Endothelial cell of umbilical vein (primary cell): ENCODE results near the gene KRR1. TPM values are rescaled to one million over a fixed set of nuclear protein-coding genes. Genes with fewer than 3 reads are reported as not detected.

Source experiments
- BruUV-seq: library from RNA; stranded (reverse); fragments of 400-500 nt; replicated peaks from 2 replicates; lab custom pipeline; 2021; lab: Mats Ljungman, UMichigan
- CTCF ChIA-PET: fragments of 300-600, 350-600 bp; sonication (Branson Sonifier 250); formaldehyde crosslinking; loops from one replicate; lab custom pipeline; 2021; ENCODE audit warnings: antibody characterized with exemption, inconsistent platforms; lab: Charles Lee
- POLR2A ChIA-PET: fragments of 300-600, 350-600 bp; sonication (Branson Sonifier 250); formaldehyde crosslinking; loops from one replicate; lab custom pipeline; 2021; ENCODE audit warnings: antibody characterized with exemption, inconsistent platforms; lab: Charles Lee
- DNase-seq: peaks from one replicate; pipeline ENCODE4 v3.0.0-alpha.2; 2011; ENCODE audit warnings: low read depth, low spot score
- FAIRE-seq: peaks from 2 replicates; lab custom pipeline; 2011; peaks lifted over from hg19 to GRCh38; lab: Jason Lieb, UNC
- H2AFZ ChIP-seq: 2 replicates; pipeline ENCODE4 v1.6.0; 2012; ENCODE audit warnings: low read depth, low read length, control low read depth, inconsistent platforms
- H3K27ac ChIP-seq: 2 replicates; pipeline ENCODE4 v1.5.1; 2011; ENCODE audit warnings: low read depth, mild to moderate bottlenecking, control low read depth, low read length, moderate library complexity; ENCODE audit not compliant: insufficient read depth
- H3K27me3 ChIP-seq, 2 experiments: 2 replicates each; pipeline versions ENCODE4 v1.6.0 to v1.6.1; 2011; ENCODE audit warnings: low read length in 2 of 2, mixed read lengths in 1 of 2; ENCODE audit not compliant: control insufficient read depth in 2 of 2, insufficient read depth in 2 of 2
- H3K36me3 ChIP-seq, 2 experiments: 2 replicates in 1 of 2; 3 replicates in 1 of 2; pipeline ENCODE4 v1.5.1; 2011; ENCODE audit warnings: low read length in 2 of 2, mild to moderate bottlenecking in 1 of 2, moderate library complexity in 1 of 2; ENCODE audit not compliant: control insufficient read depth in 2 of 2, insufficient read depth in 2 of 2; ENCODE audit errors: extremely low read depth in 1 of 2
- H3K4me1 ChIP-seq: 3 replicates; pipeline ENCODE4 v1.5.1; 2011; ENCODE audit warnings: mild to moderate bottlenecking, low read length; ENCODE audit not compliant: control insufficient read depth, insufficient read depth; ENCODE audit errors: extremely low read depth
- H3K4me2 ChIP-seq: 2 replicates; pipeline ENCODE4 v1.6.1; 2011; ENCODE audit warnings: low read length, control low read depth, mixed read lengths; ENCODE audit not compliant: insufficient read depth
- H3K4me3 ChIP-seq, 3 experiments: fragments of 200-600 bp in 1 of 3; sonication (generic), shearing (Covaris generic) in 1 of 3; replicated peaks in 1 of 3; 2 replicates each; pipeline ENCODE4 v1.5.1; 2011 to 2016; ENCODE audit warnings: control low read depth in 3 of 3, low read length in 3 of 3, mild to moderate bottlenecking in 2 of 3, inconsistent platforms in 1 of 3, low read depth in 1 of 3, moderate library complexity in 1 of 3; ENCODE audit not compliant: insufficient read depth in 1 of 3
- H3K79me2 ChIP-seq: 2 replicates; pipeline ENCODE4 v1.6.0; 2012; ENCODE audit warnings: low read length, inconsistent platforms; ENCODE audit not compliant: control insufficient read depth, insufficient read depth
- H3K9ac ChIP-seq: replicated peaks from 2 replicates; pipeline ENCODE3; 2011; ENCODE audit warnings: low read length, control low read depth; ENCODE audit not compliant: insufficient read depth; ENCODE audit errors: extremely low read depth
- H3K9me1 ChIP-seq: replicated peaks from 3 replicates; pipeline ENCODE4 v1.6.0; 2011; ENCODE audit warnings: mild to moderate bottlenecking, low read length; ENCODE audit not compliant: control insufficient read depth, insufficient read depth; ENCODE audit errors: extremely low read depth
- H3K9me3 ChIP-seq: replicated peaks from 2 replicates; pipeline ENCODE4 v1.5.1; 2012; ENCODE audit warnings: low read length, inconsistent platforms; ENCODE audit not compliant: control insufficient read depth, insufficient read depth
- H4K20me1 ChIP-seq: replicated peaks from 2 replicates; pipeline ENCODE3; 2011; ENCODE audit warnings: mild to moderate bottlenecking, low read length; ENCODE audit not compliant: control insufficient read depth, insufficient read depth; ENCODE audit errors: extremely low read depth
- CTCF ChIP-seq, 2 donors: IDR thresholded peaks; 1 replicate in 1 of 2; 2 replicates in 1 of 2; pipeline ENCODE4 v1.5.1; 2011; ENCODE audit warnings: low read length in 2 of 2, mild to moderate bottlenecking in 2 of 2, moderate library complexity in 2 of 2, control low read depth in 1 of 2, inconsistent platforms in 1 of 2, low read depth in 1 of 2; ENCODE audit not compliant: insufficient read depth in 1 of 2; ENCODE audit errors: extremely low read depth in 1 of 2
- EZH2 ChIP-seq: IDR thresholded peaks from 2 replicates; pipeline ENCODE4 v1.6.1; 2012; ENCODE audit warnings: borderline replicate concordance, low read depth, mild to moderate bottlenecking, moderate library complexity, low read length, inconsistent platforms; ENCODE audit not compliant: severe bottlenecking
- FOS ChIP-seq: IDR thresholded peaks from 2 replicates; pipeline ENCODE4 v1.6.1; 2011; ENCODE audit warnings: mild to moderate bottlenecking, low read length, moderate library complexity, borderline replicate concordance; ENCODE audit not compliant: insufficient read depth
- GATA2 ChIP-seq: IDR thresholded peaks from 2 replicates; pipeline ENCODE4 v1.7.0; 2011; ENCODE audit warnings: low read depth, mild to moderate bottlenecking, moderate library complexity, mixed read lengths, low read length; ENCODE audit not compliant: insufficient read length, insufficient read depth
- JUN ChIP-seq: IDR thresholded peaks from 2 replicates; pipeline ENCODE4 v1.6.1; 2011; ENCODE audit warnings: borderline replicate concordance, low read depth; ENCODE audit not compliant: insufficient read length, insufficient read depth
- MAX ChIP-seq: IDR thresholded peaks from 2 replicates; pipeline ENCODE4 v1.6.1; 2011; ENCODE audit not compliant: insufficient read depth, insufficient read length
- MYC ChIP-seq: IDR thresholded peaks from one replicate; pipeline ENCODE4 v1.6.1; 2011; ENCODE audit warnings: mild to moderate bottlenecking, low read depth, low read length
- POLR2A ChIP-seq: IDR thresholded peaks from 2 replicates; pipeline ENCODE4 v1.6.1; 2012; ENCODE audit warnings: low read depth, mild to moderate bottlenecking, control low read depth, low read length
- POLR2AphosphoS5 ChIP-seq: IDR thresholded peaks from 2 replicates; pipeline ENCODE4 v1.6.1; 2012; ENCODE audit warnings: low read depth, mild to moderate bottlenecking, control low read depth, low read length, moderate library complexity; ENCODE audit not compliant: insufficient read depth
- dilution Hi-C: fragments of 300-500 bp; cut with MboI; formaldehyde crosslinking; loops from one replicate; pipeline ENCODE4 v1.15.0; 2019; ENCODE audit warnings: low sequenced_read_pairs; ENCODE audit not compliant: extremely low pct_ligation_motif_present
- intact Hi-C: fragments of 100-400 bp; cut with micrococcal nuclease; formaldehyde crosslinking; loops from one replicate; pipeline ENCODE4 v1.10.0; 2022
- polyA plus RNA-seq, 4 experiments: library from polyadenylated mRNA; depleted of rRNA in 3 of 4; stranded (reverse) in 3 of 4; unstranded in 1 of 4; fragments of >200 nt; gene quantifications; 2 replicates each; pipeline versions ENCODE4 v1.2.1 to v1.2.3, GENCODE V29; 2011 to 2012; ENCODE audit warnings: missing spikeins in 1 of 4
- total RNA-seq: library from RNA; stranded (reverse); gene quantifications from 2 replicates; pipeline ENCODE4 v1.2.3, GENCODE V29; 2021

Gene KRR1
- total and polyA plus RNA-seq, 2 donors (not counting 3 experiments of a cell fraction or from before 2014, with no cell fraction given): 5.9 to 49.3 TPM

GRCh38 chr12:75533239-75533638 lies 21.8 kb upstream of the KRR1 start:
- Histone ChIP-seq H4K20me1 (no peaks in the 10 kb centered on the region), H3K4me3 (no peak overlapping the region), H3K9ac (no peak overlapping the region), H3K27me3 (no peaks in the 10 kb centered on the region), H3K27ac (no peak overlapping the region), H3K9me3 (no peaks in the 10 kb centered on the region), H3K4me2 (no peak overlapping the region), H3K4me1 (no peaks in the 10 kb centered on the region), H3K79me2 (no peaks in the 10 kb centered on the region), H3K36me3 (no peaks in the 10 kb centered on the region), H3K9me1 (no peaks in the 10 kb centered on the region), H2AFZ (no peak overlapping the region)
- no TSS peak for BruUV-seq
- dilution Hi-C loops (no loop called here), intact Hi-C loops (no loop called here)
- no peak for DNase-seq
- ChIA-PET POLR2A (no interaction called here), CTCF (interaction anchor here (1.2 to 1.3 kb wide), 2 partner anchors 8 to 20 kb away, joined by 3 read pairs; no protein-coding TSS in a partner anchor)
- TF ChIP-seq MAX (no peak), FOS (no peak), MYC (no peak), EZH2 (no peak), CTCF (IDR thresholded peaks at IDR 0.05; ENCODE audit: extremely low read depth in 1 of 2, insufficient read depth in 1 of 2, low read depth in 1 of 2, low read length in 2 of 2) (no peak), POLR2AphosphoS5 (no peak), POLR2A (no peak), JUN (no peak), GATA2 (no peak)
- no peak for FAIRE-seq
